ENCODE data around the gene HOOK1.

Gene HOOK1

DNA sequence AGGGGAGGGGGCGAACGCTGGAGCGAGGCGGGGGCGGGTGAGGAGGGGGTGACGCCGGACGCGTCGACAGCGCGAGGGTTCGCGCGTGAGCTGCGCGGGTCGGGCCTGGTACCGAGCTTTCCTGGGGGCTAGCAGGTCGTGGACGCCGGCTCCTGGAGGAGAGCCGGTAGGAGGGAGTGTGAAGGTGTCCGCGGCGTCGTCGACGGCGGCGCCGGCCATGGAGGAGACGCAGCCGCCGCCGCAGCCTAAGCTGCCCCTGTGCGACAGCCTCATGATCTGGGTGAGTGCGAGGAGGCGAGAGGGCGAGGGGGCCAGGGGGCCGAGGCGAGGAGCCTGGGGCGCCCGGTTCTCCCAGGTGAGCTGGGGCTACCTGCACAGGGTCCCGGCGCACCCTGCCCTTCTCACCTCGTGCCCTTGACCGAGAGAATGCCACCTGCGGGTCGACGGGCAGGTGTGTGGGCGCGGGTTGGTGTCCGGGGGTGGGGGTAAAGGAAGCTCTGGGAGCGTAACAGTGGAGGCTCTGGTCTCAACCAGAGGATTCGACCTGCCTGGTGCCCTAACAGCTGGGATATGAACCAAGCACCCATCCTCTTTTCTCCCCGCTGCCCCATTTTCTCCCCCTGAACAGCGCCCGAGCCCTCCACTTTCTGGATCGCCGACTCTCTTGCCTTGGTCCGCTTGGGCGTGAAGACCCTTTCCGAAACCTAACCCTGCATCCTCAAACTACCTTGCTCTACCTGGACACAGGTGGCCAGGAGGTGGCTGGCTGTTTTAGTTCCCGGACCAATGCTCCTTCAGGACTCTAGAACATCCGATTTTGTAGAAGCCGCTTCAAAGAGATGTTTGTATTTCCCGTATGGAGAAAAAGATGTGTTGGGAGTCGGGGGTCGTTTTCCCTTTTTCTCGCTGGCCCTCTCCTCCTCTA lies at the start of gene HOOK1:
TSS of gene HOOK1 (plus strand) at position 49 of the 925 bp plus-strand sequence. CDS start at position 218, 169 bp downstream.
- peak; percentile 39 for DNase-seq

DNA sequence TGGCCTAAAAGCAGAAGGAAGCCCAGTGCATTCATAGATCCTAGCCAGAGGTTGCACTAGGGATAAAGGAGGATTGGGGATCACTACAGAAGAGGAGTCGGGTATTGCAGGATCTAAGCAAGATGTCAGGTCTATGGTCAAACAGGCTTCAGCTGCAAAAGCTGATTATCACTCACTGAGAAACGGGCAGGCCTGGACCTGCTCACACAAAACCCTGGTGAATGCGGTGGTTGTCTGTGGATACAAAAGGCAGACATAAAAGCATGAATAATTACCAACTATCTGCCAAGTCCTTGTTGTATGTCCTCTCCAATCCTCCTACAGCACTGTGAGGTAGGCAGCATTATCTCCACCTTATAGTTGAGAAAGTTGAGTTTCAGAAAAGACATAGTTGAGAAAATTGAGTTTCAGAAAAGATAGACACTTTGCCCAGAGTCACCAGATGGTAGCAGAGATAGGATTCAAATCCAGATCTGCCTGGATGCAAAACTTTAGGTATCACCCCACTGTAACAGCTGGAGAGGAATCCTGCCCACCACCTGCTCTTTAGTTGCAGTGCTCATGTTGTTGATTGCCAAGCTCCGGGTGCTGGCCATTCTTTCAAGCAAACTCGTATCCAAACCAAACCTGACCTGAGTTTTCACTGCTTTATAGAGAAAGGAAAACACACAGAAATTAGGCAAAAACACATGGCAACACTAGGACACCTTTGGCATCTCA lies 49.6 kb upstream of the HOOK1 start:
- DNase-seq: peak; percentile 60

DNA sequence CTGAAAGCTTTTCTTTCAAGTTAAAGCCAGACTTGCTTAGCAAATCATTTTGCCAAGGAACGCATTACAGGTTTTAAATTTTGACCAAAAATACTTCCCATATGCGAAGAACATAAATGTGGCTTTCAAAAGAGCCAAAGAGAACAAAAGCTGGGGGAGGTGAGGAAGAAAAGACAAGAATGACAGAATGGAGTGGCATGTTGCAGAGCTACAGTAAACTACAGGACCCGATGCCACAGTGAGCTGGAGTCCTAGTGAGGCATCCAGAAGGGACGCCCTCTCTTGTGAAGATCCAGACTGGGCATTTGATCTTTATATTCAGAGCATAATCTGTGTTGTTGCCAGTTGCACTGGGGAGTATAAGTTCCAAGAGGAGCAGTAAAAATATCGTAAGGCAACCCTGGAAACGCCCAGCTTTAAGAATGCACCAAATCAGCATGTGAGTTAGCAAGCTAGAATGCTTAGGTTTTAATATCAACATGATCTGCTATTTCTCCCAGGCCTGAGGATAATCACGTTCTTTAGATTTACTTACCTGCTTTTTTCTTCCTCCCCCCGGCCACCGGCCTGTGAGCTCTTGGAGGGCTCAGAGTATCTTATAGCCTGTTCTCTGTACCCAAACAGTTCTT lies 48.4 kb upstream of the HOOK1 start:
- no peak for DNase-seq

DNA sequence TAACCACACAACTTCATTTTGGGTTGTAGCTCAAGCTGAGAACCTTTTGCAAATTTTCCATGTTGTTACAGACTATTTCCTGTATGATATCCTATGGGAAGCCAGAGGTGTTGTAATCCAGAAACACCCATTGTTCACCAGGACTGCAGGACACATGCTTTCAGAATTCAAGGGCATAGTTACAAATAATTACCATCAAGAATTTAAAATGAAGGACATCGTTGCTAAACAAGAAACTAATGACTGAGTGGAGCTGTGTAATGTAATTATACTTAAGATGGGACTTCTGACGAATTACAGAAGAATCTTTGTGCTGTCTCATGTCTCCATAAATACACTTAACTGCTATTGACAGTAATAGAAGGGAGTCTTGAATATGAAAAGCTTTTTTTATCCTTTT lies 47.6 kb upstream of the HOOK1 start:
- DNase-seq: no peak

DNA sequence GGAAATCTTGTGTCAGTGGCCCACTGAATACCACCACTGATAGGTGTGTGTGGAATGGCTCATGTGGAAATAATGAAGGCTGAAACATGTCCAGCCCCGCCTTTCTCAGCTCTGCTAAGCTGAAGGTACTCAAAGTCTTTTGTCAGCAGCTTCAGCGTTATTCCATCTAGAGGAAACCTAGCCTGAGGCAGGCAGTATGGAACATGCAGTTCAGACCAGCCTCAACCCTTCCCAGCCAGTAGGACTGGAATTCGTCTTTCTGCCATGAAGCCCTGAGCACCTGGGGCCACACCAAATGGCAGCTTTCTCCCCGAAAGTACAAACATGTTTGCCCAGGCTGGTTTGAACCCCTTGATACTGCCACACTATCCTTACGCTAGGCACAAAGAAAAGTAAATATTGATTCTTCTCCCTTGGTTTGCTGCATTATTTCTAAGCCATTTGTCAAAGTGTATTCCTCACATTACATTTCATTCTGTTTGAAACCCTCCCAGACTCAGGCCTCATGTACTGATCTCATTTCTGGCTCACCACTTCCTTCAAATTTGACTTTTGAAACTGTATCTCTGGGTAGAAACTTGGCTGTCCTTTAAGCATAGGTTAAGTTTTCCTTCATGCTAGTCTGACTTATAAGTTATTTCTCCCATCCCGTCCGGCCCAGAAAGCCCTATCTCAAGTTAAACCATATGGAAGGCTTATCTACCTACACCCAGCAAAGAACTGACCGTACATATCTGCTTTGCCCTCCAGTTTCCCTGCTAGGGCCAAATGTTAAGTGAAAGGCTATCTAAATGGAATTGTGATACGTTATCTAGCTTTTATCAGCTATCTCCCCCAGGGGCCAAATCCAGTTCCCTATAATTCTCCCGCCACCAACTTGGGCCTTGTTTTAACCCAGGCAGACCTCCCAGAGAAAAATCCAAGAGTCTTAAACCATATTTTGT lies 45.7 kb upstream of the HOOK1 start:
- peak; percentile 40 for DNase-seq

DNA sequence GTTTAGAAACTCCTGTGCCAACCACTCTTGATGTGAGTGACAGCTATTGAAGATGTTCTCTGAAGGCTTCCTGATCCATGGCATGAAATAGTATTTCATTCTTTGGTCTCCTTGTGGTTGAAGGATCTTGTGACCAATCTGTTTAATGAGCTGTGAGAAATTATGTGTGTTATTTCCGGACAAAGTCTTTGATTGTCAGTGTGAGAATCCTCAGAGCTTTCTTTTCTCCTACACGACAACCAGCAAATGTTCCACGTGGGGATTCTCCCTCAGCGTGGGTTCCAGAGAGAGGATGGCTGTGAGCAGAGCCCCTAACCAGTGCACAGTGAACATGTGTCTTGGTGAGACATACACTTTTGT lies 45.0 kb upstream of the HOOK1 start:
- DNase-seq: no peak

DNA sequence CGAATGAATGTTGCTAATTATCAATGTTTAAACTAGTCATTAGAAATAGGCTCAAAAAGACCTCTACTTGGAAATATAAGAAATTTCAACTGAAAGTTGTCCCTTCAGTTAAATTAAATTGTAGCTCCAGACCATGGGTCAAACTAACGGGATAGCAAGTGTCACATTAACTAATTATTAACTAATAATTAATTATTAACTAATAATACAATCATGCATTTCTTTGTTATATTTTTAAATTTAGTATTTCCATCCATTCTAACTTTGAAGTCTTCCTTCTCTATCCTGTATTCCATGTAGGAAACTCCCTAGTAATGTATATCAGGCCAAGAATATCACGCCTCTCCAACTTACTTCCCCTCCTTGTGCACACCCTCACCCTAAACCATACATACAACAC lies 43.4 kb upstream of the HOOK1 start:
- DNase-seq: no peak

DNA sequence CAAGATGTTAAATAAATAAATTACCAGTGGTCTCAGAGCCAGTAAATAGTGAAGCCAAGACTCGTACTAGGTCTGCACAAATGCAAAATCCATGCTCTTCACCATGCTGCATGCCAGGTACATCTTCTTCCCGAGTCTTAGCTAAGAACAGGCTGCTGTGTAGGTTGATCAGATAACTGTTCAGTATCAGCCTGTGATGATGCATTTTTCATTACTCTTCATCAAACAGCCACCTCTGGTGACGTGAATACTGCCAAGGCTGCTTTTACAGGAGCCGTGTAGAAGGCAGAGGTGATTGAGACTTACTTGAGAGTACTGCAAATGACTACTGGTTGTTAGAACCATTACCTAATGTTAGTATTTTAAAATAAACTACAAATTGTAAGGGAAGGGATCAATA lies 39.3 kb upstream of the HOOK1 start:
- DNase-seq: no peak

DNA sequence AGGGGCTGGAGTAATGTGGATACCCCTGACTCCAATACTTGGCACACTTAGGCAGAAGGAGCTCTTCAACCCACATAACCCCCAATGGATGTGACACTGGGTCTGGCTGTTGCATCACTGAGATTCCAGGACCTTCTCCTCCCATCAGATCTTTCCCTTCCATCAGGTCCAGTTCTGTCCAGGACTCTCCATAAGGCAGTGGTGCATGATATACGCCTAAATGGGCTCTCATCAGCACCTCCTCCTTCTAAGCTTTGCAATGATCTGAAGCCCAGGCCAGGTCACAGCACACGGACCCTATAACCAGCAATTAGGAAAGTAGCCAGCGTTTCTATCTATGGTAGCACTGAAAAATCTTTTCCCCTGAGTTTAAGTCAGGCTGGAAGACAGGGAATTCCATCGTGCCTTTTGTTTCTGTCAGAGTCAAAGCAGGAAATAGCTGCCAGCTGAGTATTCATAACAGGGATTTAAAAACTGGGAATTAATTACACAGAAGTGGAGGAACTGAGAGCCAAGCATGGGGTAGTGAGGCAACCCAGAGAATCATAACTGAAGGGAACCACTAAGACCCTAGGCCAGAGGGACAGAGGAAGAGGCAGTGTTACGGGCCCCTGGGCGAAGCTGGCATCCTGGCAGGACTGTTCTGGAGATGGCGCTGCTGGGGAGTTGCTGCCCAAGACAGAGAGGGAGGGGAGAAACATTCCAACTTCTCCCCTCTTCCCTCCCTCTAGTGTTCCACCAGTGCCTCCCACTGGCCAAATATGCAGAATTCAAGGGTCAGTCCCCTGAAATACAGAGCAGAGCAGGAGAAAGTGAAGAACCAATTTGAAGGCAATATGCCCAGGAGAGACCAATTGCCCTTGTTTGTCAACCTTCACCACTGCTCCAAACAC lies 37.5 kb upstream of the HOOK1 start:
- DNase-seq: no peak

DNA sequence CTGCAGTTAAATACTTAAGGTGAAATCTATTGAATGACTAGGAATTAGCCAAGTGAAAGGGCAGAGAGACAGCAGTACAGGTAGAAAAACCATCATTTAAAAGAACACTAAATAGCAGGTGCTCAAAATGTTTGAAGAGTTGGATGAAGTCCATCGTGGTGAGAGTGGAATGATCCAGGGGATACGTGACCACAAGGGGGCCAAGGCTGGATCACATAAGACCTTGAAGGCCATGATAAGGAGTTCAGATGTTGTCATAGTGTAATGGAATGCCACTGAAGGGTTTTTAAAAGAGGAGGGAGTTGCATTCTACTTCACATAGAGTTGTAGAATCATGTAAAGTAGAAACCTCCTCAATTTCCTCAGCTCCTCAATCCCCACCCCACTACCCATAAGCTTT lies 34.8 kb upstream of the HOOK1 start:
- no peak for DNase-seq

DNA sequence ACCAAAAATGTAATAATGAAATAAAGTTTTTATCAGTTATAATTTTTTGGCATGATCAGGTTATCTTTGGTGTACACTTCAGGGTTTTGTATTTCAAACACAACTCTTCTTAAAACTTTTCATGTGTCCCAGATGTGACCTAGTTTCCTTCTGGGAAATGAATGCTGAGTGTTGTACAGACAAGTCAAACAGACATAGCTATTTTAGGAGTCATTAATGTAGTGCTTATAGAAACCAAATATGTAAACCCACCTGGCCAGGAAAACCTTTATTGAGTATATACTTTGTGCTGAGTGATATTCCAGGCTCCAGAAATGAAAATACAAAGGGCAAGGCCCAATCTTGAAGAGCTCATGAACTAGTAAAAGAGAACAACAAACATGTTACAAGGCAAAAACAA lies 25.9 kb upstream of the HOOK1 start:
- DNase-seq: no peak

DNA sequence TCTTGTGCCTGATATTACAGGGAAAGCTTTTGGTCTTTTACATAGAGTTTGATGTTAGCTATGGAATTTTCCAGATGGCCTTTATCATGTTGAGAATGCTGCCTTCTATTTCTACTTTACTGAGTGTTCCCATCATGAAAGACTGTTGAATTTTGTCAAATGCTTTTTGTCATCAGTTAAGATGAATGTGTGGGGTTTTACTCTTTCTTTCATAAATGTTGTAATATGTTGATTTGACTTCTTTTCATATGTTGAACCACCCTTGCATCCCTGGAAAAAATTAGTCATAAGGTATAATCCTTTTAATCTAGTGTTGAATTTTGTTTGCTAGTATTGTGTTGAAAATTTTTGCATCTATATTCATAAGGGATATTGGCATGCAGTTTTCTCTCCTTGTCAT lies 16.1 kb upstream of the HOOK1 start:
- no peak for DNase-seq

DNA sequence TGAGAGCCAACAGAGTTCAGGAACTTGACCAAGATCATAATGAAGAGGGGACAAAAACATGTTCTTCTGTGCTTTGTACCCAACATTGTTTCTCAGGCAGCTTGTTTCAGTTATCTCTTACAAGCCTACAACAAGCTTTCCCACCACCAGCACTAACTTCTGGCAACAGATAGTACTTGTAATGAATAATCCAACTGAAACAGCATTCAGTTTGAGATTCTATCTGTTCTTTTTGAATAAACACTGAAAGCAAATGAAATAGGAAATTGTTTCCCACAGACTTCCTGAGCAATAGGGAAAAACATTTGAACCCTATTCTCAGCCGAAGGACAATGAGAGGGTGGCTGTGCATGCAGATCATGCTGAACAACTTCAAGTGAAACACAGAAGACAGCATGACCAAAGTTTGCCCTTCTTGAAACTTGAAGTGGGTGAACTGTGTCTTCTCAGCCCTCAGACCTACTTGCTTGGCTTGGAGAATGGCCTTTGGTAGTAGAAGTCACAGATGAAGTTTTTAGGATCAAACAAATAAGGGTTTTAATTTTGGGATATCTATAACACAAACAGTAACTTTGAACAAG lies 11.2 kb upstream of the HOOK1 start:
- no peak for DNase-seq

DNA sequence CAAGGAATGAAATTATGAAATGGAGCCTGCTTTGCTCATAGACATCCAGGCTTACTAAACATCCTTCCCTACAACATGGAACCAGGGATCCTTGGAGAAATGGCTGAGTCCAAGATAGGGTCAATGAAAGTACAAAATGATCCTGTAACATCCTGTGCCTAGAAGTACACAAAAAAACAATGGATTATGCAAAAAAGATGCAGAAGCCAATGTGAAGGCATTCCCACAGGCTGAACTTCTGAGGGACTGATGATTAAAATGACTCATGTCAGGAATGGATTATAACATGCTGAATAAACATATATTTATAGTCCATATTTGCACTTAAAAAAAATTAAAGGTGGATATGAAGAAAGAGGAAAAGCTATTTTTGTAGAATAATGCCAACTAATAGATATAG lies 10.4 kb upstream of the HOOK1 start:
- no peak for DNase-seq

DNA sequence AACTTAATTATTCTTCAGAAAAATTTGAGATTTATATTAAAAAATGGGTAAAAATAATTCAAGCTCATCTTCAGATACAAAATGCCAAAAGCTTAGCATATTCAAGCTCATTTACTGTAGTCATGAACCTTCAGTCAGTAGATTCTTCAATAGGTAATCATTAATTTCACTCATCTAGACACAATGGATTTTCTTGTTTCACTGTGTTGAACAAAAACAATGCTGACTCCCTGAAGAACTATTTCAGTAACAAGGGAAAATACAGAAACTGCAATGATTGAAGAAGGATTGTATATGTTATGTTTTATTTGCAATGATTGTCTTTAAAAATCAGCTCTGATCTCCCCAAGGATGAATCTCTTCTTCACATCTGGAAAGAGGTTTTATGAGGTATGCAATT lies 9.2 kb upstream of the HOOK1 start:
- no peak for DNase-seq

DNA sequence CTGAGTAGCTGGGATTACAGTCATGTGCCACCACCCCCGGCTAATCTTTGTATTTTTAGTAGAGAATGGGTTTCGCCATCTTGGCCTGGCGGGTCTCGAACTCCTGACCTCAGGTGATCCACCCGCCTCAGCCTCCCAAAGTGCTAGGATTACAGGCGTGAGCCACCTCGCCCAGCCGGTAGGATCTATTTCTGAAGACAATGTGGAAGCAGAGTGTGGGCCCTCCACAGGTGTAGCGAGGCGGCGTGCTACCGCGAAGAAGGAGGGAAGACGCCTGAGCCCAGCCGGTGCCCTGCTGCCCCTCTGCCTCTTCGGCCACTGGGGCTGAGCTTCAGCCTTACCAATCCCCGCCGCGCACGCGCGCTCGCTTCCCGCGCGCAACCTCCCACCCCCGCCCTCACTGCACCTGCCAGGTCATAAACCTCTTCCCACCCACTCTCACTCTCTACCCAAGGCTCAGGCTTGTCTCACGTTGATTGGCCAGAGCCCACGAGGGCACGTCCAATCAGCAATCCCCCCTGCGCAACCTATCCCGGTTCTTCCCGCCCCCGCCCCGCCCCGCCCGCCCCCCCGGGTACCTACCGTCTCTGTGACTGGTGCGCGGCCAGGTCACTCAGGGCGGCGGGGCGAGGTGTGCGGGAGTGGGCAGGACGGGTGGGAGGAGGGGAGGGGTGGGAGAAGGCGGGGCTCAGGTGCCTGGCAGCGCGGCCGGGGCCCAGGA lies 409 bp upstream of the HOOK1 start:
- DNase-seq: peak; percentile 97

DNA sequence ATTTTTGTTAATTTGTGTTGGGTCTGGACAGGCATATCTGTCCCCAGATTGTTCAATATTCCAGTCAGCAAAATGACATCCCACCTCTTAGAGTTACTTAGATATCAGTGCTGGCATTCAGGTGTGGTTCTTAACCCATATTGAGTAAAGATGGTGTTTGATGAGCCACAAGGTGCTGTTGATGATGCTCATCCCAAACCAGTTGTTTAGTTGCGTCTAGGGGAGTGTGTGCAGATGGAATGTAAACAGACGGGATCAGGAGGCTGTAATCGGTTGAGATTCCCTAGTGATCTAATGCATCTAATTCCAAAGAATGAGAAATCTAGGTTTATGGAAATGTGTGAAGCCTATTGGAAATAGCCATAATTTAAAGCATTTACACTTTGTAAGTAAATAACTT lies 1.1 kb downstream of the HOOK1 start:
- peak; percentile 4 for DNase-seq

DNA sequence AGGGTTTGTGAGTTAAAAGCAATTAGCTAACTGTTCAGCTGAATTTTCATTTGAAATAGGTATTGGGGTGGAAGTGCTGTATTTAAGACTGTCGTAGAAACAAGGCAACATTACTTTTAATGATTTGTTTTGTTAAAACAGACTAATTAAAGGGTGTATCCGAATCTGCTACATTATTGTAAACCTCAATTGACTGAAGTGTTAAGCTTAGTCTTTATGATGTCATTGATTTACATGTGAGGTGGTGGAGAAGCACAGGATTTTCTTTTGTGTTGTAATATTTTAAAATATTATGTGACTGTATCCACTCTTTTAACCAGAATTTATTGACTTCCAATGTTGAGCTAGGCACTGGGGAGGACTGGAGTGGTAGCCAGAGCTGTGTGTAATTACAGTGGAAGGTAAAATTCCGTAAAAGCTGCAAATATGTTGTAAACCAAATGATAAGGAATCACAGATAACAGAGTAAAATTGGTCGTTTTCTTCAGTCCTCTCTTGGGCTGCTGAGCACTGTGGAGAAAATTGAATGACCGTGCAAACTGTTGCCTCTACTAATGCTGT lies 1.6 kb downstream of the HOOK1 start:
- no peak for DNase-seq

DNA sequence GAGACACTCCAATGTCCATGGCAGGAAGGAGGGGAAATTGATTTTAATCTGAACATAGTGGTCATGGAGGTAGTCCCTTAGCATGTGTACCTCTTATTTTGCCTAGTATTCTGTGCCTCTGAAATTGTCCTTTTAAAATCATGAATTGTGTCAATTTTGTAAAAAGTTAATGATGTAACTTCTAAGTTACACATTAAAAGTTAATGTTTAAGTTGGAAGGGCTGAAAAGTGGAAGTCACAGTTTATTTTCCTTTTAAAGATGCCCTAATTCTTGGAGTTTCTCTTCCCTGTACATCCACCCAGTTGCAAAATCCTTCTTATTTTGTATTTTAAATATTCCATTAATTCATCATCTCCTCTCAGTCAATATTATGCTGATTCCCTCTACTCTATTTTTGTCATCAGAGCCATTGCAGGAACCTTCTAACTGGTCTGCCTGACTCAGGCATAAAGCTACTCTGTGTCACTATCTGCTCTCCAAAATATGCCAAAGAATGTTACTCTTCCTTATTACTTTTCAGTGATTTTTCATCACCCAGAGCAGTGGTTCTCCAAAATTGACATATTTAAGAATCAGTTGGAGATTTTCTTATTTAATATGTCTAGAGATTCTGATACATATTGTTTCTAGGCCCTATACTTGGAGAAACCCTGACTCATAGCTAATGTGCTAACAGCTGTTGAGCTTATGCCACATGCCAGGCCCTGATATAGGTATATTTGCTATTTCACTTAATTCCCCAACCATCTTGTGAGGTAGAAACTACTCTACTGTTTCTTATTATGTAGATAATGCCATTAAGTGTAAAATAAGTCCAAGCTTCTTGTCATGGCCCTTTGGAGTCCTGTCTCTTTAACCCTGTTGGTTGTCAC lies 5.1 kb downstream of the HOOK1 start:
- no peak for DNase-seq
